Measurements from ENCODE around the gene RFC2.

GRCh38 chr7:74215921-74216320 lies 38.3 kb downstream of the RFC2 start:
- TF ChIP-seq, protein P1, sequence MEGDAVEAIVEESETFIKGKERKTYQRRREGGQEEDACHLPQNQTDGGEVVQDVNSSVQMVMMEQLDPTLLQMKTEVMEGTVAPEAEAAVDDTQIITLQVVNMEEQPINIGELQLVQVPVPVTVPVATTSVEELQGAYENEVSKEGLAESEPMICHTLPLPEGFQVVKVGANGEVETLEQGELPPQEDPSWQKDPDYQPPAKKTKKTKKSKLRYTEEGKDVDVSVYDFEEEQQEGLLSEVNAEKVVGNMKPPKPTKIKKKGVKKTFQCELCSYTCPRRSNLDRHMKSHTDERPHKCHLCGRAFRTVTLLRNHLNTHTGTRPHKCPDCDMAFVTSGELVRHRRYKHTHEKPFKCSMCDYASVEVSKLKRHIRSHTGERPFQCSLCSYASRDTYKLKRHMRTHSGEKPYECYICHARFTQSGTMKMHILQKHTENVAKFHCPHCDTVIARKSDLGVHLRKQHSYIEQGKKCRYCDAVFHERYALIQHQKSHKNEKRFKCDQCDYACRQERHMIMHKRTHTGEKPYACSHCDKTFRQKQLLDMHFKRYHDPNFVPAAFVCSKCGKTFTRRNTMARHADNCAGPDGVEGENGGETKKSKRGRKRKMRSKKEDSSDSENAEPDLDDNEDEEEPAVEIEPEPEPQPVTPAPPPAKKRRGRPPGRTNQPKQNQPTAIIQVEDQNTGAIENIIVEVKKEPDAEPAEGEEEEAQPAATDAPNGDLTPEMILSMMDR (IDR thresholded peaks at IDR 0.05) = no peak
- TF ChIP-seq POLR2A (IDR thresholded peaks at IDR 0.05) = no peak

Data from right lobe of liver (tissue), 4 donors.